NAMALWA (cell line): ENCODE measurements around the gene ACO2.

Source experiments
- DNase-seq: peaks from one replicate; pipeline ENCODE4 v3.0.0-alpha.2; 2015; ENCODE audit warnings: low spot score

ACO2 gene

GRCh38 chr22:41491374-41492100 is 22.6 kb downstream of the ACO2 start:
- no peak for DNase-seq

- no peak for DNase-seq
These were observed 29.5 kb downstream of the ACO2 start for GRCh38 chr22:41498303-41498835.

- DNase-seq, result no peak
These were observed 30.8 kb downstream of the ACO2 start for GRCh38 chr22:41499624-41500280.

- DNase-seq, result no peak
These were observed 31.4 kb downstream of the ACO2 start for GRCh38 chr22:41500303-41500702.

- DNase-seq, result peak; percentile 59
These were observed 32.3 kb downstream of the ACO2 start for GRCh38 chr22:41501209-41501608.

GRCh38 chr22:41504397-41504796 is 35.5 kb downstream of the ACO2 start:
- no peak for DNase-seq

- DNase-seq, result no peak
These were observed 35.9 kb downstream of the ACO2 start for GRCh38 chr22:41504816-41505215.

- DNase-seq, result no peak
These were observed 36.7 kb downstream of the ACO2 start for GRCh38 chr22:41505511-41506220.

GRCh38 chr22:41507330-41508063 is 38.6 kb downstream of the ACO2 start:
- DNase-seq, result no peak

GRCh38 chr22:41508770-41509170 is 39.9 kb downstream of the ACO2 start:
- no peak for DNase-seq

GRCh38 chr22:41511521-41511968 is 42.6 kb downstream of the ACO2 start:
- DNase-seq, result no peak

- no peak for DNase-seq
These were observed 43.7 kb downstream of the ACO2 start for GRCh38 chr22:41512421-41513194.

- DNase-seq, result no peak
These were observed 44.5 kb downstream of the ACO2 start for GRCh38 chr22:41513391-41513790.

GRCh38 chr22:41516462-41516861 is 47.5 kb downstream of the ACO2 start:
- no peak for DNase-seq

GRCh38 chr22:41517172-41518047 is 48.5 kb downstream of the ACO2 start:
- DNase-seq, result no peak

- no peak for DNase-seq
These were observed 49.1 kb downstream of the ACO2 start for GRCh38 chr22:41518048-41518347.

- no peak for DNase-seq
These were observed 52.2 kb downstream of the ACO2 start for GRCh38 chr22:41521126-41521525.

- no peak for DNase-seq
These were observed 53.9 kb downstream of the ACO2 start for GRCh38 chr22:41522813-41523212.

- no peak for DNase-seq
These were observed 54.7 kb downstream of the ACO2 start for GRCh38 chr22:41523464-41524221.

- DNase-seq, result no peak
These were observed 55.3 kb downstream of the ACO2 start for GRCh38 chr22:41524251-41524661.
